Left ventricle myocardium inferior (tissue), 1 donor: ENCODE results near the gene ASB10. TPM values are rescaled to one million over a fixed set of nuclear protein-coding genes. Genes with fewer than 3 reads are reported as not detected.

Experiments
- DNase-seq: peaks from one replicate; pipeline ENCODE4 v3.0.0-alpha.2; 2020
- H3K27ac ChIP-seq: fragments of 200-600 bp; replicated peaks from 2 replicates; pipeline ENCODE4 v1.8.0; 2021
- H3K27me3 ChIP-seq: fragments of 200-600 bp; 2 replicates; pipeline ENCODE4 v1.8.0; 2021; ENCODE audit warnings: low read depth
- H3K36me3 ChIP-seq: fragments of 200-600 bp; 2 replicates; pipeline ENCODE4 v1.8.0; 2021
- H3K4me1 ChIP-seq: fragments of 200-600 bp; 2 replicates; pipeline ENCODE4 v1.8.0; 2021
- H3K4me3 ChIP-seq: fragments of 200-600 bp; 2 replicates; pipeline ENCODE4 v1.8.0; 2021; ENCODE audit warnings: mild to moderate bottlenecking, moderate library complexity
- H3K9me3 ChIP-seq: fragments of 200-600 bp; replicated peaks from 2 replicates; pipeline ENCODE4 v1.8.0; 2021
- CTCF ChIP-seq: fragments of 200-600 bp; IDR thresholded peaks from 2 replicates; pipeline ENCODE4 v1.8.0; 2021; ENCODE audit warnings: antibody characterized with exemption, mild to moderate bottlenecking, borderline replicate concordance
- intact Hi-C: fragments of 100-400 bp; cut with micrococcal nuclease; formaldehyde crosslinking; loops from one replicate; pipeline ENCODE4 v1.11.0; 2022
- total RNA-seq: library from RNA; stranded (reverse); fragmentation: NEBNext Ultra II Directional; extraction: Animal tissue kit (Norgen Biotek cat#: 25700); gene quantifications from one replicate; pipeline ENCODE4 v1.2.1, GENCODE V29; 2021
- donor health status: DM: no; HTN: yes; CAD: no; lungs with severe emphysema.

Gene ASB10
- total RNA-seq, 1 donor from 2014 or later, result 35.4 TPM

- intact Hi-C loops, result no loop called here
- no peak overlapping the region for H3K27ac ChIP-seq
Observed at GRCh38 chr7:151178236-151178635, 8.8 kb downstream of the ASB10 start.

DNA sequence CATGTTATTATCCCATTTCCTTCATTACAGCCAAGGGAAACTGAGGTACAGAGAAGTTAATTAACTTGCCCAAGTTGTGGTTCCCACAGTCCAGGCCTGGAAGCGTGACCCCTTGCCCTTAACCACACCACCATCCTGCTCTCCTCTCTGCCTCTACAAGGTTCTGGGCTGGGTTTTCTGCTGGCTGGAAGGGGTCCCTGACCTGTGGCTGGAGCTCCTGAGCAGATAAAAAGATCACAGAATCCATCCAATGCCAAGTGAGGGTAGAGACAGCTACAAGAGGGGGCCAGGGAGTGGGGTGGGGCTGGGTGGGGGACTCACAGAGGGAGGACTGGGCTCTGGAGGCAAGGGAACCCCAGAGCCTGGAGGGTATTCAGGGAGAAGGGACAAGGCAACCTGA is 9.7 kb downstream of the ASB10 start:
- no peak for TF ChIP-seq CTCF
- Histone ChIP-seq H3K4me1 (peaks cover 16% of the 10 kb centered on the region), H3K4me3 (no peak overlapping the region), H3K27ac (no peak overlapping the region), H3K36me3 (peaks cover 14% of the 10 kb centered on the region), H3K9me3 (no peaks in the 10 kb centered on the region), H3K27me3 (peaks cover 62% of the 10 kb centered on the region)
- intact Hi-C loops, result no loop called here
- DNase-seq, result no peak

More at GRCh38 chr7:151178236-151178635, 8.8 kb downstream of the ASB10 start:
- H3K4me1 ChIP-seq, result peaks cover 23% of the 10 kb centered on the region
- H3K9me3 ChIP-seq, result no peaks in the 10 kb centered on the region
- H3K4me3 ChIP-seq, result no peak overlapping the region
- H3K36me3 ChIP-seq, result peaks cover 14% of the 10 kb centered on the region
- DNase-seq, result no peak
- no peak for TF ChIP-seq CTCF
- H3K27me3 ChIP-seq, result peaks cover 57% of the 10 kb centered on the region

DNA sequence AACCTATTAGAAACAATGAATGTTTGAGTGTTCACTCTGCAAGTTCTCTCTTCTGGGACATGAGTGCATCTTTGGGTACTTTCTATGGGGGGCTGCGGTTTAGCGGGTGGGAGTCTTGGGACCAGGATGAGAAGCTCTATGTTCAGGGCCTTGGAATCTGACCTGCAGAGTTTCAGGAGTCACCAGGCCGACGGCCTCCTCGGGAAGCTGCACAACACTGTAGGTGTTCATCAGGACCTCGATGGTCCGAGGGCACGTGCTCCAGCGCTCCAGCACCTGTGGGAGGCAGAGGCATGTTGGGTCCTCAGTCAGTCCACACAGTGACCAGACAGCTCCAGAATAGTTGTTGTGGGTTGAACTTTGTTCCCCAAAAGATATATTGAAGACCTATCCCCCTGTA is 10.6 kb downstream of the ASB10 start:
- Histone ChIP-seq H3K4me3 (no peak overlapping the region), H3K36me3 (peaks cover 14% of the 10 kb centered on the region), H3K4me1 (peaks cover 23% of the 10 kb centered on the region), H3K27me3 (peaks cover 62% of the 10 kb centered on the region), H3K9me3 (no peaks in the 10 kb centered on the region), H3K27ac (no peak overlapping the region)
- DNase-seq, result no peak
- intact Hi-C loops, result no loop called here
- TF ChIP-seq CTCF, result no peak

GRCh38 chr7:151175793-151176311 is 11.2 kb downstream of the ASB10 start:
- Histone ChIP-seq H3K9me3 (no peaks in the 10 kb centered on the region), H3K27ac (no peak overlapping the region), H3K36me3 (peaks cover 11% of the 10 kb centered on the region), H3K4me1 (peaks cover 29% of the 10 kb centered on the region), H3K27me3 (peaks cover 61% of the 10 kb centered on the region), H3K4me3 (no peak overlapping the region)
- no peak for DNase-seq
- no peak for TF ChIP-seq CTCF
- intact Hi-C loops, result no loop called here

GRCh38 chr7:151175047-151175792 is 11.8 kb downstream of the ASB10 start:
- TF ChIP-seq CTCF, result no peak
- Histone ChIP-seq H3K9me3 (no peaks in the 10 kb centered on the region), H3K4me3 (no peak overlapping the region), H3K4me1 (peaks cover 35% of the 10 kb centered on the region), H3K27me3 (peaks cover 63% of the 10 kb centered on the region), H3K36me3 (peaks cover 5% of the 10 kb centered on the region), H3K27ac (no peak overlapping the region)
- DNase-seq, result no peak
- intact Hi-C loops, result no loop called here
